22Rv1 (cell line): ENCODE results near the gene CEP120.
A peak's percentile ranks its signal among the peaks of the same experiment; 100 is the strongest.

ENCODE experiments used
- H3K27ac ChIP-seq: fragments of 450-650 bp; 2 replicates; pipeline ENCODE4 v1.5.1; 2017
- CTCF ChIP-seq: fragments of 450-650 bp; IDR thresholded peaks from 2 replicates; pipeline ENCODE4 v1.5.1; 2017; ENCODE audit warnings: mild to moderate bottlenecking
- ZFX ChIP-seq: fragments of 450-650 bp; IDR thresholded peaks from 2 replicates; pipeline ENCODE4 v1.6.1; 2017; ENCODE audit warnings: antibody characterized with exemption, borderline replicate concordance

CEP120 gene

GRCh38 chr5:123359454-123360200 lies 63.6 kb downstream of the CEP120 start:
- no peak overlapping the region for H3K27ac ChIP-seq
- no peak for TF ChIP-seq CTCF
- TF ChIP-seq ZFX: no peak

DNA sequence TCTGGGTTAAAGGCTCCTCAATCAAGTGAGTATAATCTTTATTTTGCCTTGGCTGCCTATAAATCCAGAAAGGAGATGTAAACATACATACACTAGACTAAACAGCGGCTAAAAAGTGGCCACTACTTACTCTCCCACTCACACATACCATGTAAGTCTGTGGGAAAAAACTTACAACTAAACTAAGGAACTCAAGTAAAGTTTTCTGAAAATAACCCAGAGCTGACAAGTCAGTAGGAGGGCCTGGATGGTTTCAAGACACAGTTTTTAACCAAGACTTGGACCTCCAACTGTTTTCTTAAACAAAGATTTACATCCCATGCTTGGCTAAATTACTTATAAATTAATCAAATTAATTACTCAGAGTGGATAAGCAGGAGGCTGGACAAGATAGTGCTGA lies 64.5 kb downstream of the CEP120 start:
- TF ChIP-seq CTCF (no peak), ZFX (no peak)
- H3K27ac ChIP-seq: no peak overlapping the region

GRCh38 chr5:123358304-123358703 lies 64.9 kb downstream of the CEP120 start:
- no peak for TF ChIP-seq CTCF
- no peak for TF ChIP-seq ZFX
- no peak overlapping the region for H3K27ac ChIP-seq

- TF ChIP-seq ZFX: no peak
- TF ChIP-seq CTCF: no peak
- H3K27ac ChIP-seq: no peak overlapping the region
Measured at GRCh38 chr5:123351820-123352219, 71.4 kb downstream of the CEP120 start.

- TF ChIP-seq ZFX: no peak
- no peak for TF ChIP-seq CTCF
- H3K27ac ChIP-seq: no peak overlapping the region
Measured at GRCh38 chr5:123351240-123351639, 72.0 kb downstream of the CEP120 start.

- no peak overlapping the region for H3K27ac ChIP-seq
- no peak for TF ChIP-seq CTCF
- no peak for TF ChIP-seq ZFX
Measured at GRCh38 chr5:123350742-123351141, 72.5 kb downstream of the CEP120 start.

GRCh38 chr5:123344816-123345426 lies 78.3 kb downstream of the CEP120 start:
- TF ChIP-seq CTCF (peak; percentile 82), ZFX (no peak)
- no peak overlapping the region for H3K27ac ChIP-seq
